Activated T-helper 2 cell treated with anti-CD3 and anti-CD28 coated beads, Interferon-gamma antibody, Interleukin-2, Interleukin-4, amounts not matched to agents 10 μg/mL and 5 μg/mL and 100 μg/mL, durations not matched to agents 14 hours and 24 hours and 36 hours (primary cell): ENCODE measurements around the gene PRSS57. TPM values are rescaled to one million over a fixed set of nuclear protein-coding genes. Genes with fewer than 3 reads are reported as not detected.
A peak's percentile ranks its signal among the peaks of the same experiment; 100 is the strongest.
"Not testable (repeated sequence)": the region's sequence is repeated elsewhere in the genome, so short reads cannot be mapped to it uniquely, and the experiment has no call there.

Source experiments
- DNase-seq: peaks from one replicate; pipeline ENCODE4 v3.0.0; 2021; ENCODE audit warnings: low spot score
- H3K27ac Mint-ChIP-seq: one replicate; pipeline ENCODE4 v1.8.0; 2021; ENCODE audit warnings: mixed read lengths
- H3K27me3 Mint-ChIP-seq: one replicate; pipeline ENCODE4 v1.8.0; 2021; ENCODE audit warnings: low read depth, mixed read lengths
- H3K36me3 Mint-ChIP-seq: one replicate; pipeline ENCODE4 v1.8.0; 2021; ENCODE audit warnings: low read depth, mixed read lengths
- H3K4me1 Mint-ChIP-seq: one replicate; pipeline ENCODE4 v1.8.0; 2021; ENCODE audit warnings: low read depth, mixed read lengths
- H3K4me3 Mint-ChIP-seq: one replicate; pipeline ENCODE4 v1.8.0; 2021; ENCODE audit warnings: low read depth, mild to moderate bottlenecking, moderate library complexity, mixed read lengths
- H3K9me3 Mint-ChIP-seq: one replicate; pipeline ENCODE4 v1.8.0; 2021; ENCODE audit warnings: mixed read lengths
- intact Hi-C: fragments of 100-400 bp; cut with micrococcal nuclease; formaldehyde crosslinking; loops from one replicate; pipeline ENCODE4 v1.15.1; 2023
- total RNA-seq: library from RNA; stranded (reverse); gene quantifications from 2 replicates; pipeline ENCODE4 v1.2.3, GENCODE V29; 2022

PRSS57 gene
- total RNA-seq, 1 donor from 2014 or later, result not detected

DNA sequence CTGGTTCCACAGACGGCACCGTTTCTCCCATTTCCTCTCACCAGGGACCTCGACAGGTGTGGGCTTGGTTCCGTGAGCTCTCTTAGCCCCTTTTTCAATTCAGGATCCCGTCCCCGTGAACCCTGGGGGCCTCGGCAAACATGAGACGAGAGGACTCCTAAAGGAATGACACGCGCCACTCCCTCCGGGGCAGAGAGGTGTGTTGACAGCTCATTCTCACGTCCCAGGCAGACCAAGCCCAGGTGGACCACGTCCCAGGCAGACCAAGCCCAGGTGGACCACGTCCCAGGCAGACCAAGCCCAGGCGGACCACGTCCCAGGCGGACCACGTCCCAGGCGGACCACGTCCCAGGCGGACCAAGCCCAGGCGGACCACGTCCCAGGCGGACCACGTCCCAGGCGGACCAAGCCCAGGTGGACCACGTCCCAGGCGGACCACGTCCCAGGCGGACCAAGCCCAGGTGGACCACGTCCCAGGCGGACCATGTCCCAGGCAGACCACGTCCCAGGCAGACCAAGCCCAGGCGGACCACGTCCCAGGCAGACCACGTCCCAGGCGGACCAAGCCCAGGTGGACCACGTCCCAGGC, 28.2 kb downstream of the PRSS57 start:
- not testable (repeated sequence) for H3K4me3 Mint-ChIP-seq, H3K27ac Mint-ChIP-seq, DNase-seq, H3K4me1 Mint-ChIP-seq, H3K27me3 Mint-ChIP-seq, H3K9me3 Mint-ChIP-seq, H3K36me3 Mint-ChIP-seq
- intact Hi-C loops, result loop anchor here (10.0 kb wide), 1 partner anchor 258 kb away; the partner anchor contains the start of gene ARID3A

GRCh38 chr19:664913-665443, 30.3 kb downstream of the PRSS57 start:
- Mint-ChIP-seq H3K4me1 (peaks cover 14% of the 10 kb centered on the region), H3K4me3 (peak overlapping the region; percentile 64), H3K27ac (peak overlapping the region; percentile 52), H3K27me3 (peaks cover 8% of the 10 kb centered on the region), H3K9me3 (no peaks in the 10 kb centered on the region), H3K36me3 (peaks cover 18% of the 10 kb centered on the region)
- peak; percentile 72 for DNase-seq
- intact Hi-C loops, result loop anchor here (1.0 to 10.0 kb wide), 3 partner anchors 40 to 260 kb away; partner anchors contain the start of gene ARID3A

GRCh38 chr19:663682-664117, 31.6 kb downstream of the PRSS57 start:
- H3K4me1 Mint-ChIP-seq, result peaks cover 14% of the 10 kb centered on the region
- intact Hi-C loops, result loop anchor here (1.0 to 10.0 kb wide), 5 partner anchors 17 to 261 kb away; partner anchors contain the start of genes ARID3A, POLRMT and PTBP1
- peaks cover 18% of the 10 kb centered on the region for H3K36me3 Mint-ChIP-seq
- peak overlapping the region; percentile 88 for H3K27ac Mint-ChIP-seq
- H3K9me3 Mint-ChIP-seq, result no peaks in the 10 kb centered on the region
- peak overlapping the region; percentile 80 for H3K4me3 Mint-ChIP-seq
- DNase-seq, result no peak
- peaks cover 3% of the 10 kb centered on the region for H3K27me3 Mint-ChIP-seq

- Mint-ChIP-seq H3K27me3 (no peaks in the 10 kb centered on the region), H3K27ac (peak within 1 kb of the TSS; percentile 92), H3K36me3 (peaks cover 18% of the 10 kb centered on the region), H3K4me3 (peak within 1 kb of the TSS; percentile 97), H3K4me1 (peaks cover 14% of the 10 kb centered on the region), H3K9me3 (no peaks in the 10 kb centered on the region)
- intact Hi-C loops, result loop anchor here (1.0 to 10.0 kb wide), 4 partner anchors 17 to 262 kb away; partner anchors contain the start of genes ARID3A, POLRMT and PTBP1
- DNase-seq, result peak; percentile 84
Observed at GRCh38 chr19:662962-663681, 32.1 kb downstream of the PRSS57 start, which contains the start of gene RNF126. RNF126 (minus strand) TSS chr19:663214; CDS start chr19:663121, 93 bp downstream.

- Mint-ChIP-seq H3K4me1 (peaks cover 14% of the 10 kb centered on the region), H3K9me3 (no peaks in the 10 kb centered on the region), H3K27me3 (no peaks in the 10 kb centered on the region), H3K36me3 (peaks cover 18% of the 10 kb centered on the region), H3K27ac (peak overlapping the region; percentile 92), H3K4me3 (peak overlapping the region; percentile 97)
- intact Hi-C loops, result loop anchor here (2.0 to 10.0 kb wide), 3 partner anchors 30 to 262 kb away; partner anchors contain the start of genes ARID3A, POLRMT and PTBP1
- DNase-seq, result peak; percentile 69
Observed at GRCh38 chr19:662207-662961, 32.9 kb downstream of the PRSS57 start.

DNA sequence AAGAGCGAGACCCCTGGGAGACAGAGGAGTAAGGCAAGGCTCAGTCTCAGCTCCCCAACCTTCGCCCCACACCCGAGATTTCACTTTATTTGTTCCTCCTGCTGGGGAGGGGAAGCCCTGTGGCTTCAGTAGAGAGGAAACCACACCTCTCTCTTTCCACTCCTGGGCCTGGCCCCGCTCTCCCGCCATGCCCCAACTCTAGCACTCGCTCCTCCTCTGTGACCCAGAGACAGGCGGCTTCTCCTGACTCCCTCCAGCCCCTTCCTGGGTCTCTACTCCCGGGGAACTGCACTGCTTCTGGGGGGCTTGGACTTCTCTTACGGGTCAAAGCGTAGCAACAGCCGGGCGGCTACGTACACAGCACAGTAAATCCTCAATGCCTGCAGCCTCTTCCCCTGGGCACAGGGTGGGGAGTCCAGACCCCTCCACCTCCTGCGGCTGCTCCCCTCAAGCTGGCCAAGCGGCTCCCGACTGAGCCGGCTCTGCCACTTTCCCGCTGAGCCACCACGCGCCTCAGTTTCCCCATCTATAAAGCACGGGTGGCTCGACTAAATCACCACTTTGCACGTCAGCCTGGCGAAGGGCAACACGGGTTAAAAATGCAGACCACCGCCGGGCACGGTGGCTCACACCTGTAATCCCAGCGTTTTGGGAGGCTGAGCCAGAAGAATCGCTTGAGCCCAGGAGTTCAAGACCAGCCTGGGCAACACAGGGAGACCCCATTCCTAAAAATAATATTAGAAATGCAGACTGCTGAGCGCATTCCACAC, 33.6 kb downstream of the PRSS57 start:
- peaks cover 14% of the 10 kb centered on the region for H3K4me1 Mint-ChIP-seq

GRCh38 chr19:660793-661426, 34.3 kb downstream of the PRSS57 start:
- intact Hi-C loops, result loop anchor here (1.0 to 10.0 kb wide), 2 partner anchors 88 to 264 kb away; partner anchors contain the start of gene ARID3A
- H3K27ac Mint-ChIP-seq, result peak overlapping the region; percentile 92
- H3K36me3 Mint-ChIP-seq, result peaks cover 20% of the 10 kb centered on the region
- no peaks in the 10 kb centered on the region for H3K9me3 Mint-ChIP-seq
- no peaks in the 10 kb centered on the region for H3K27me3 Mint-ChIP-seq
- DNase-seq, result no peak
- H3K4me3 Mint-ChIP-seq, result peak overlapping the region; percentile 97
- H3K4me1 Mint-ChIP-seq, result peaks cover 15% of the 10 kb centered on the region

More for the DNA sequence above, 33.6 kb downstream of the PRSS57 start:
- Mint-ChIP-seq H3K36me3 (peaks cover 20% of the 10 kb centered on the region), H3K27me3 (no peaks in the 10 kb centered on the region), H3K27ac (peak overlapping the region; percentile 92), H3K9me3 (no peaks in the 10 kb centered on the region), H3K4me3 (peak overlapping the region; percentile 97)
- peak; percentile 70 for DNase-seq
- intact Hi-C loops, result loop anchor here (1.0 to 10.0 kb wide), 4 partner anchors 29 to 263 kb away; partner anchors contain the start of genes ARID3A, POLRMT and PTBP1

DNA sequence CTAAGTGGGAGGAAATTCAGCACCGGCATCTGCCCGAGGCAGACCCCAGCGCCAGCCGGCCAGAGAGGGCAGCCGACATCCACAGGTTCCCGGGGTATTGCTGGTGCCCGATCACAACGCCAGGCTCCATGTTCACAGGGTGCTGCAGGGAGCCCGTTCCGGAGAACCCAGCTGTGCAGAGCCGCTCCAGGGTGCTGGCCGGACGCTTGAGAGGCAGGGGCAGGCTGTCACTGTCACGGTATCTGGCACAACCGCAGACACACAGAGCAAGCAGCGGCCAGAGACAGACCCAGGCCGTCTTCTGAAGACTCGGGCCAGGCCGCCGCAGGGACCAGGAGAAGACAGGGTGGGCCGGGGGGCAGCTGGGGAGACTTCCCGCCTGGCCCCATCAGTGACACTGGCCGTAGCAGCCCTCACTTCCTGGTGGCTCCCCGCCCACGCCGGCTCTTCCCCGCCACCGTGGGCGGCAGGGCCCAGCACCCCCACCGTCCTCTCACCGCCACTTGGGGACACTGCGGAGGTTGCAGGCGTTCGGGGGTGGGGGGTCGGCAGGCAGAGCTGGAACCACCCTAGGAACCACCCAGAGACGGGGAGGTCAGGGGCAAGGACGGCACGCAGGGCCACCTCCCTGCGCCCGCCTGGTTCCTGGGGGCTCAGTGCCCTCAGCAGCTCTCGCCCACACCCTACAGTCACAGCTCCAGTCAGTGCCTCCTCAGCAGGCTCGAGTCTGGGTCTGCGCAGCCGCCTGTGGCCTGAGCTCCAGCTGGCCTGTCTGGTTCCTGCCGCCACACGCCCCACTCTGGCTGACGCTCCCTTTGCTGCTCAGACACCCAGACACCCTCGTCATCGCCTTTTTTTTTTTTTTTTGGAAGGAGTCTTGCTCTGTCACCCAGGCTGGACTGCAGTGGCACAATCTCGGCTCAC, 36.1 kb downstream of the PRSS57 start:
- DNase-seq, result no peak
- Mint-ChIP-seq H3K9me3 (no peaks in the 10 kb centered on the region), H3K27ac (no peak overlapping the region), H3K4me3 (peak overlapping the region; percentile 97), H3K27me3 (no peaks in the 10 kb centered on the region), H3K36me3 (peaks cover 33% of the 10 kb centered on the region), H3K4me1 (peaks cover 14% of the 10 kb centered on the region)
- intact Hi-C loops, result no loop called here

- Mint-ChIP-seq H3K27me3 (no peaks in the 10 kb centered on the region), H3K4me1 (peaks cover 9% of the 10 kb centered on the region), H3K27ac (no peak overlapping the region), H3K9me3 (no peaks in the 10 kb centered on the region), H3K4me3 (no peak overlapping the region), H3K36me3 (peaks cover 41% of the 10 kb centered on the region)
- intact Hi-C loops, result no loop called here
- no peak for DNase-seq
Observed at GRCh38 chr19:658059-658839, 37.0 kb downstream of the PRSS57 start.

DNA sequence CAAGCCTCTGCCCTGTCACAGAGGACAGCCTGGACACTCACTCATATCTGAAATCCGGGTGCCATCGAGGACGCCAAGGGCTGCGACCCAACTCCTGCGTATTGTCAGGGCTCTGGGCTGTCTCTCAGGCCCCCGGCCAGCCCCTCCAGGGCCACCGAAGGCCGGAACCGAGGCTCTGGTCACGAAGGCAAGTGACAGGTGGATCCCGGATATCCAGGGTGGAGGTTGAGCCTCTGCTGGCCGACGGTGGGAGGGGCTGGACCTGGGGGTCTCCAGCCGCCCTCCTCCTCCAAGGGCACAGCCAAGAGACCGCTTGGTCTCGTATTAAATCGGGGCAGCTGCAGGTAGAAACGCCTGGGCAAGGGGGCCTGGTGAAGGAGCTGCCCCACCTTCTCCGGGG, 37.6 kb downstream of the PRSS57 start:
- no peak overlapping the region for H3K27ac Mint-ChIP-seq
- peaks cover 9% of the 10 kb centered on the region for H3K4me1 Mint-ChIP-seq
- H3K9me3 Mint-ChIP-seq, result no peaks in the 10 kb centered on the region
- no peak overlapping the region for H3K4me3 Mint-ChIP-seq
- H3K36me3 Mint-ChIP-seq, result peaks cover 41% of the 10 kb centered on the region
- intact Hi-C loops, result no loop called here
- no peak for DNase-seq
- no peaks in the 10 kb centered on the region for H3K27me3 Mint-ChIP-seq
